A673 (cell line): ENCODE measurements around the gene ADCY3. TPM values are rescaled to one million over a fixed set of nuclear protein-coding genes. Genes with fewer than 3 reads are reported as not detected.

ENCODE experiments used
- BruUV-seq: library from RNA; stranded (reverse); fragments of 400-500 nt; replicated peaks from 2 replicates; lab custom pipeline; 2021; lab: Mats Ljungman, UMichigan
- CTCF ChIA-PET: fragments of 300-600 bp; sonication (Branson Sonifier 250); formaldehyde crosslinking; loops from one replicate; lab custom pipeline; 2022; ENCODE audit warnings: antibody characterized with exemption; lab: Charles Lee
- POLR2A ChIA-PET: fragments of 300-600 bp; sonication (Branson Sonifier 250); formaldehyde crosslinking; loops from one replicate; lab custom pipeline; 2022; ENCODE audit warnings: antibody characterized with exemption; ENCODE audit not compliant: low non-redundant PET; lab: Charles Lee
- DNase-seq: peaks from one replicate; pipeline ENCODE4 v3.0.0-alpha.2; 2015; ENCODE audit warnings: low spot score
- H3K27ac ChIP-seq: fragments of 200-600 bp; sonication (generic); 2 replicates; pipeline ENCODE4 v1.5.1; 2016; ENCODE audit warnings: mixed run types, low read depth, mild to moderate bottlenecking, mixed read lengths, antibody characterized with exemption, low read length; ENCODE audit not compliant: poor library complexity, severe bottlenecking
- H3K27me3 ChIP-seq: fragments of 200-600 bp; sonication (generic); replicated peaks from 2 replicates; pipeline ENCODE4 v1.6.1; 2017; ENCODE audit warnings: mixed run types, low read depth, mild to moderate bottlenecking, mixed read lengths, antibody characterized with exemption, low read length; ENCODE audit not compliant: insufficient read depth, poor library complexity
- H3K36me3 ChIP-seq: fragments of 200-600 bp; sonication (generic); 2 replicates; pipeline ENCODE4 v1.6.1; 2016; ENCODE audit warnings: mixed run types, mild to moderate bottlenecking, mixed read lengths, antibody characterized with exemption, low read length; ENCODE audit not compliant: insufficient read depth, poor library complexity, severe bottlenecking
- H3K4me1 ChIP-seq: fragments of 200-600 bp; sonication (generic); 2 replicates; pipeline ENCODE4 v1.6.1; 2017; ENCODE audit warnings: mixed run types, mild to moderate bottlenecking, mixed read lengths, antibody characterized with exemption, low read length; ENCODE audit not compliant: insufficient read depth, poor library complexity, severe bottlenecking
- H3K4me3 ChIP-seq: fragments of 200-600 bp; sonication (generic); 2 replicates; pipeline ENCODE4 v1.5.1; 2016; ENCODE audit warnings: low read depth, mixed run types, mild to moderate bottlenecking, mixed read lengths, low read length; ENCODE audit not compliant: poor library complexity, severe bottlenecking
- H3K9me3 ChIP-seq: fragments of 200-600 bp; sonication (generic); 2 replicates; pipeline ENCODE4 v1.6.1; 2016; ENCODE audit warnings: mixed run types, low read depth, mild to moderate bottlenecking, mixed read lengths, antibody characterized with exemption, low read length; ENCODE audit not compliant: poor library complexity, severe bottlenecking
- EZH2 ChIP-seq: fragments of 200-600 bp; sonication (generic); IDR thresholded peaks from 2 replicates; pipeline ENCODE4 v1.6.1; 2017; ENCODE audit warnings: borderline replicate concordance, low read depth, mild to moderate bottlenecking, mixed read lengths, antibody characterized with exemption, low read length; ENCODE audit not compliant: poor library complexity, severe bottlenecking
- intact Hi-C: fragments of 100-400 bp; cut with micrococcal nuclease; formaldehyde crosslinking; loops from one replicate; pipeline ENCODE4 v1.10.0; 2022; ENCODE audit not compliant: unreplicated experiment
- total RNA-seq: library from RNA; stranded (reverse); gene quantifications from 2 replicates; pipeline ENCODE4 v1.2.3, GENCODE V29; 2021
- TF ChIP-seq, protein P1 (sequence below): fragments of 300-800, 200-600 bp; sonication (generic); conservative IDR thresholded peaks from 2 replicates; pipeline ENCODE4 v1.5.1; 2017; ENCODE audit warnings: low read depth, mild to moderate bottlenecking, antibody characterized with exemption, low read length, moderate library complexity, mixed read lengths

The ADCY3 gene
- total RNA-seq, 1 experiment from 2014 or later: 42.2 TPM

DNA sequence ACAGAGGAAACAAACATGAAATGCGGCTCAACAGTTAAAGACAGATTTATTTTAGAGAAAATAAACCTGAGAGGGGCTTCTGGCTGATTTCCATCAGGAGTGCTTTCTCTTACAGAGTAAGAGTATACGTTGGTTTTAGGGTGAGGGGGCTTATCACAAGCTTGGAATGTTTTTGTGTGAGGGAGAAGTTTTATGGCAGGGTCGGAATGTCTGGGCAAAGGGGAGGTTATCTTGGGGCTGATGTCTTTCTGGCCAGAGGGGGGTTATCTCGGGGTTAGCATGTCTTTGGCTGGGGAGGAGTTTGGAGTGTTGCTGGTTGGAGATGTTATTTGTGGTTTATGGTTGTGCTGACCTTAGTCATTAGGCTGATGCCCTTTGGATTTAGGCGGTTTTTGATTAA is 149.0 kb downstream of the ADCY3 start:
- Histone ChIP-seq H3K4me1 (no peaks in the 10 kb centered on the region), H3K4me3 (no peak overlapping the region), H3K9me3 (no peaks in the 10 kb centered on the region), H3K27me3 (no peaks in the 10 kb centered on the region), H3K36me3 (peaks cover 10% of the 10 kb centered on the region), H3K27ac (no peak overlapping the region)
- no peak for DNase-seq
- no peak for TF ChIP-seq EZH2
- TF ChIP-seq, protein P1, sequence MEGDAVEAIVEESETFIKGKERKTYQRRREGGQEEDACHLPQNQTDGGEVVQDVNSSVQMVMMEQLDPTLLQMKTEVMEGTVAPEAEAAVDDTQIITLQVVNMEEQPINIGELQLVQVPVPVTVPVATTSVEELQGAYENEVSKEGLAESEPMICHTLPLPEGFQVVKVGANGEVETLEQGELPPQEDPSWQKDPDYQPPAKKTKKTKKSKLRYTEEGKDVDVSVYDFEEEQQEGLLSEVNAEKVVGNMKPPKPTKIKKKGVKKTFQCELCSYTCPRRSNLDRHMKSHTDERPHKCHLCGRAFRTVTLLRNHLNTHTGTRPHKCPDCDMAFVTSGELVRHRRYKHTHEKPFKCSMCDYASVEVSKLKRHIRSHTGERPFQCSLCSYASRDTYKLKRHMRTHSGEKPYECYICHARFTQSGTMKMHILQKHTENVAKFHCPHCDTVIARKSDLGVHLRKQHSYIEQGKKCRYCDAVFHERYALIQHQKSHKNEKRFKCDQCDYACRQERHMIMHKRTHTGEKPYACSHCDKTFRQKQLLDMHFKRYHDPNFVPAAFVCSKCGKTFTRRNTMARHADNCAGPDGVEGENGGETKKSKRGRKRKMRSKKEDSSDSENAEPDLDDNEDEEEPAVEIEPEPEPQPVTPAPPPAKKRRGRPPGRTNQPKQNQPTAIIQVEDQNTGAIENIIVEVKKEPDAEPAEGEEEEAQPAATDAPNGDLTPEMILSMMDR: no peak
- intact Hi-C loops: no loop called here
- POLR2A ChIA-PET: no interaction called here
- CTCF ChIA-PET: no interaction called here
- BruUV-seq: no TSS peak

Other genes starting within 250 kb of the ADCY3 start
- gene PTRHD1, start 126.8 kb downstream of the ADCY3 start, total RNA-seq: 33.4 and 34.9 TPM in 2 replicates
- 61.9 and 69.4 TPM in 2 replicates for gene CENPO, start 126.8 kb downstream of the ADCY3 start, total RNA-seq
- gene DNAJC27, start 51.7 kb upstream of the ADCY3 start, total RNA-seq: 4.4 and 6.7 TPM in 2 replicates
- gene EFR3B, start 121.8 kb upstream of the ADCY3 start, total RNA-seq: 0.76 and 1.0 TPM in 2 replicates
- gene POMC, start 248.3 kb upstream of the ADCY3 start, total RNA-seq: not detected in 2 replicates